ENCODE measurements around the gene MED1. TPM values are rescaled to one million over a fixed set of nuclear protein-coding genes. Genes with fewer than 3 reads are reported as not detected.

MED1 gene, protein sequence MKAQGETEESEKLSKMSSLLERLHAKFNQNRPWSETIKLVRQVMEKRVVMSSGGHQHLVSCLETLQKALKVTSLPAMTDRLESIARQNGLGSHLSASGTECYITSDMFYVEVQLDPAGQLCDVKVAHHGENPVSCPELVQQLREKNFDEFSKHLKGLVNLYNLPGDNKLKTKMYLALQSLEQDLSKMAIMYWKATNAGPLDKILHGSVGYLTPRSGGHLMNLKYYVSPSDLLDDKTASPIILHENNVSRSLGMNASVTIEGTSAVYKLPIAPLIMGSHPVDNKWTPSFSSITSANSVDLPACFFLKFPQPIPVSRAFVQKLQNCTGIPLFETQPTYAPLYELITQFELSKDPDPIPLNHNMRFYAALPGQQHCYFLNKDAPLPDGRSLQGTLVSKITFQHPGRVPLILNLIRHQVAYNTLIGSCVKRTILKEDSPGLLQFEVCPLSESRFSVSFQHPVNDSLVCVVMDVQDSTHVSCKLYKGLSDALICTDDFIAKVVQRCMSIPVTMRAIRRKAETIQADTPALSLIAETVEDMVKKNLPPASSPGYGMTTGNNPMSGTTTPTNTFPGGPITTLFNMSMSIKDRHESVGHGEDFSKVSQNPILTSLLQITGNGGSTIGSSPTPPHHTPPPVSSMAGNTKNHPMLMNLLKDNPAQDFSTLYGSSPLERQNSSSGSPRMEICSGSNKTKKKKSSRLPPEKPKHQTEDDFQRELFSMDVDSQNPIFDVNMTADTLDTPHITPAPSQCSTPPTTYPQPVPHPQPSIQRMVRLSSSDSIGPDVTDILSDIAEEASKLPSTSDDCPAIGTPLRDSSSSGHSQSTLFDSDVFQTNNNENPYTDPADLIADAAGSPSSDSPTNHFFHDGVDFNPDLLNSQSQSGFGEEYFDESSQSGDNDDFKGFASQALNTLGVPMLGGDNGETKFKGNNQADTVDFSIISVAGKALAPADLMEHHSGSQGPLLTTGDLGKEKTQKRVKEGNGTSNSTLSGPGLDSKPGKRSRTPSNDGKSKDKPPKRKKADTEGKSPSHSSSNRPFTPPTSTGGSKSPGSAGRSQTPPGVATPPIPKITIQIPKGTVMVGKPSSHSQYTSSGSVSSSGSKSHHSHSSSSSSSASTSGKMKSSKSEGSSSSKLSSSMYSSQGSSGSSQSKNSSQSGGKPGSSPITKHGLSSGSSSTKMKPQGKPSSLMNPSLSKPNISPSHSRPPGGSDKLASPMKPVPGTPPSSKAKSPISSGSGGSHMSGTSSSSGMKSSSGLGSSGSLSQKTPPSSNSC (N-terminal part only)
- 16.6 and 18.8 TPM in 2 replicates for total RNA-seq

DNA sequence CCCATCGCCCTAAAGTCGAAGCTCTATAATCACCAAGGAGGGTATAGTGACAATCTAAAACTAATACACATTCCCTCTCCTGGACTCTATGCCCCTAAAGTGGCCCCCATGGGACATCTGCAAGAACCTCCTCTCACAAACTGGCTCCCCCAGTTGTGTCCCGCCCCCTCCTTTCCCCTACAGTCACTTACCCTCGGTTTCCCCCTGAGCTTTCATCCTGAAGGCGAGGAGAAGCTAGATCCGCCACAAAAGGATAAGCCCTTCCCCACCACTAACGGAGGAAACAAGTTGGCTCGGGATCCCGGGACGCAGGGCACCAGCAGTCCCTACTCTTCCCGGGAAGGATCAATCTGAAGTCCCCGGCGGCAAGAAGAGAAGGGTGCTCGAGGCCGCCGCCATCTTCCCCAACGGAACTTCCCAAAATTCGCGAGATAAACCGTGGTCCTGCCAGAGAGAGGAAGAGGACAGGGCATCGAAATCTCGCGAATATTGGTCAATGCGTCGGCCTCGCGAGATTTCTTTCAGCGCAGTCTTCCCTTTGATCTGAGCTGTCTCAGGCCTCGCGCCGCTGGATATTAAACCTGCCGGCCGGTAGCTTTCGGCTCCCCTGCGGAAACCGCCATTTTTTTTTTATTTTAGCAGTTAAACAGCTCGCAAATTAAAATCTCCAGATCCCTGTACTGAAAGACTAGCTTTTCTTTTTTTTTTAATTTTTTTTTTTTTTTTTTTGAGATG, at the start of gene MED1:
TSS of gene MED1 (minus strand) at position 417 of the 735 bp plus-strand sequence. CDS start at position 216, 201 bp downstream.

DNA sequence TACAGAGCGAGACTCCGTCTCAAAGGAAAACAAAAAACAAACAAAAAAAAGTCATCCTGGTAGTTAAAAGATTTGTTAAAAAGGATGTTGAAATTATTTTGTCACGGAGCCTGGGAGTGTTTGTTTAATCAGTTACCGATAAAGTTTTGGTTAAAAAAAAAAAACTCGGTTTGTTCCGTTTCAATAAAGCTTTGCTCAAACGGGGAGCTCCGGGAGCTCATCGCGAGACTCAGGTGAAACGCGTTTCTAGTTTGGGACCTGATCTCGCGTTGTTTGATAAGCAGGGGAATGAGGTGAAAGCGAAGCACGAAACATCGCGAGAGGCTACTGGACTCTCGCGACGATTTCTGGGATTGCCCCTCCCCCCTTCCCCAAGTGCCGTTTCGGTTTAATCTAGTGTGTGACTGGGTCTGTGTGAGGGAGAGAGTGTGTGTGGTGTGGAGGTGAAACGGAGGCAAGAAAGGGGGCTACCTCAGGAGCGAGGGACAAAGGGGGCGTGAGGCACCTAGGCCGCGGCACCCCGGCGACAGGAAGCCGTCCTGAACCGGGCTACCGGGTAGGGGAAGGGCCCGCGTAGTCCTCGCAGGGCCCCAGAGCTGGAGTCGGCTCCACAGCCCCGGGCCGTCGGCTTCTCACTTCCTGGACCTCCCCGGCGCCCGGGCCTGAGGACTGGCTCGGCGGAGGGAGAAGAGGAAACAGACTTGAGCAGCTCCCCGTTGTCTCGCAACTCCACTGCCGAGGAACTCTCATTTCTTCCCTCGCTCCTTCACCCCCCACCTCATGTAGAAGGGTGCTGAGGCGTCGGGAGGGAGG, 10.3 kb upstream of the MED1 start, which contains the start of gene CDK12:
TSS of gene CDK12 (plus strand) at position 374 of the 813 bp plus-strand sequence. CDS start 586 bp downstream, outside the sequence.

DNA sequence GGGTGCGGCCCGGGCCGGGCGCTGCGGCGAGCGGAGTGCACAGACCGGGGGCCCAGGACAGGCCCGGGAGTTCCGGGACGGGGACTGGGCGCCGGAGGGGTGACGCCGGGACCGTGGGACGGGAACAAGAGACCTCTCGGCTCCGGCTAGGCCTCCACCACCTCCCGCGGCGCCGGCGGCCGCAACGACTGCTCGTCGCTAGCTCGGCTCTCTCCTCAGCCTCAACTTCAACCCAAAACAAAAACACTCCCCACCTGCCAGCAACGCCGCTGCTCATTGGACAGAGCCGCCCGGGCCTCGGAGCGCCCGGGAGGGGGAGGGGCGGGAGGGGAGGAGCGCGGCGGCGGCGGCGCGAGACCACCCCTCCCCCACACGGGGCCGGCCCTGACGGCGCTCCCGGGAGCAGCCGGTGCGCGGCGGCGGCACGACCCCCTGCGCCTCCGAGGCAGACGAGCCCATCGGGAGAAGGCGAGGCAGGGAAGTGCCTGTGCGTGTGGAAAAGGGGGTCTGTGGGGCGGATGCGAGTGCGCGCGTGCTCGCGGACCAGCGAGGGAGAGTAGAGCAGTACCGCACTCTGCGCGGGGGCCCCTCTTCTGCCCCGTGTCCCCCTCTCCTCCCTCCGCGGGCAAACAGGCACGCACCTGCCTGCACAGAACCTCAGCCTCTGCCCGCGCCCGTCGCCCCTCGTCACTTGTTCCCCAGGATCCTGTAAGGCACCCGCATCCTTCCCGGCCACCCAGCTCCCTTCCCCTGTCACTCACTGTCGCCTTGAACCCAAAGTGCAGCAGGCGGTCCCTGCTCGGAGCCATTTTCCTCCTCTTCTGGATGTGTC, 49.4 kb downstream of the MED1 start, which contains the start of gene FBXL20:
TSS of gene FBXL20 (minus strand) at position 215 of the 832 bp plus-strand sequence. CDS start 224 bp downstream, outside the sequence.

Other genes starting within 250 kb of the MED1 start
- not detected in 2 replicates for gene STAC2, start 225.3 kb downstream of the MED1 start, total RNA-seq
- gene FBXL20, start 49.6 kb downstream of the MED1 start, total RNA-seq, result 7.8 and 12.8 TPM in 2 replicates
- 16.2 and 21.1 TPM in 2 replicates for gene CDK12, start 10.2 kb upstream of the MED1 start, total RNA-seq
- not detected in 2 replicates for gene NEUROD2, start 156.7 kb upstream of the MED1 start, total RNA-seq
- not detected in 2 replicates for gene PPP1R1B, start 175.7 kb upstream of the MED1 start, total RNA-seq
- gene STARD3, start 185.9 kb upstream of the MED1 start, total RNA-seq, result 16.7 and 19.8 TPM in 2 replicates
- under 0.01 and 0.15 TPM in 2 replicates for gene TCAP, start 214.1 kb upstream of the MED1 start, total RNA-seq
- not detected in 2 replicates for gene PNMT, start 217.2 kb upstream of the MED1 start, total RNA-seq
- 1.9 and 5.6 TPM in 2 replicates for gene PGAP3, start 236.8 kb upstream of the MED1 start, total RNA-seq
- gene ERBB2, start 248.8 kb upstream of the MED1 start, total RNA-seq, result 15.3 TPM in 2 replicates